NK-92 treated with Interleukin-12 subunit alpha and Interleukin-12 subunit beta, amount 100 ng/mL, for 24 hours (cell line): ENCODE measurements around the gene CD226.
"Not testable (repeated sequence)": the region's sequence is repeated elsewhere in the genome, so short reads cannot be mapped to it uniquely, and the experiment has no call there.

Source experiments
- DNase-seq: peaks from one replicate; lab custom pipeline; 2025; lab: John Stamatoyannopoulos, UW

The CD226 gene

DNA sequence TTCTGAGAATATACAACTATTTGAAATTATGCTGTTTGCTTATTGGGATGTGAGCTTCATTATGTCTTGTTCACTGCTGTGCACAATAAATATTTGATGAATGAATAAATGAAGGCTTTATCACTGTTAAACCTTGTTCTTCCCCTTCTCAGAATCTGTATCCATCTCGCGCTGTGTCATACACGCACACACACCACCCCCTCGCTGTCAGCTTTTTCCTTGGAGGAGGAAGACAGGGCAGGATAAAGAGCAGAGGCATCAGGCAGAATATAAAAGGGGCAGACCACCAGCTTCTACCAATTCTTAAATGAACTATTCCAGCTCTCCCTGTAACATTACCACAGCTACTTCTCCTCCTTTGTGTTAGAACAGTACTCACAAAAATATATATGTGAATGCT is 75.0 kb downstream of the CD226 start:
- no peak for DNase-seq

DNA sequence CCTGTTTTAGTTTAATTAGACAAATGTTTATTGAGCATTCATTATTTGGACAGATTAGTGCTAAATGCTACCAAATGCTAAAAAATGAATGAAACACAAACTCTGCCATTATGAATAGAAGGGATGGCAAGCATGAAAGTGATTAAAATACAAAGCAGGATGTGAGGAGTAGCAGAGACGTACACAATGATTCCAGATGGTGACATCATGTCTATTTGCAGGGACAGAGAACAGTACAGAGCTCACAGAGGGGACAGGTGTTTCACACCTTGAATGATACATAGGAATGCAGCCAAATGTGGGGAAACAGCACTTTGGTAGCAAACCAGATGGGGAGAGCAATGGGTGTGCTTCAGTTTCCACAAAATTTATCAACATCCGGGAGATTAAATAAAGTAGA is 76.3 kb downstream of the CD226 start:
- DNase-seq = no peak

DNA sequence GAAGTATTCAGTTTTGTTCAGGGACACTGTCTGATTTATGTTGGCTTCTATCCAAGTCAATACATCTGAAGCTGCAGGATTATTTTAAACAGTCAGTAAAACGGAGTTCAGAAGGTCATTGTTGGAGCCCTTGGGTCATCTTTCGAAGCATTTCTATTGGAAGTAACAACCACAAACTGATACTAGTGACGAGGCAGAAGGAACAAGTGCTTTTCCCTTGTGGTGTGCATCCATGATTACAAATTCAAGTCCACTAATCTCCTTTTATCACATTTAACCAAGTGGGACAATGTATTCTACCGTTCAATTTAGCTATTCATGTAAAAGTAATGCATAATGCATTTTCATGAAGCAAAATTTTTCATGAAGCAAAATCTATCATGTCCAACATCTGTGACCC is 76.9 kb downstream of the CD226 start:
- DNase-seq = no peak

DNA sequence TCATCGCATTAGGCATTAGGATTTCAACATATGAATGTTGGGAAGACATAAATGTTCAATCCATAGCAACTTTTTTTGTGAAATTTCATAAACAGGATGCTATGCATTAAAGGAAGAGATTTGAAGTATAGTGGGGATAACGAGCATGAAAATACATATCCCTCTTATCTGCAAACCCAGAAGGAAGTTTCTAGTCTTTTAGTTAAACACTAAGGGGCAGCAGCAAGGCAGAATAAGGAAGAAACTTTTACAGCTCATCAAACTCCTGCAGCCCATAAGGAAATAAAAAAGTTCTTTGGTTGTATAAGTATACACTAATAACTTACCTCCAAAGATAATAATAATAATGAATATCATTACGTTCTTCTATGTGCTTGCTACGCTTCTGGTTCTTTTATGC is 81.5 kb downstream of the CD226 start:
- no peak for DNase-seq

DNA sequence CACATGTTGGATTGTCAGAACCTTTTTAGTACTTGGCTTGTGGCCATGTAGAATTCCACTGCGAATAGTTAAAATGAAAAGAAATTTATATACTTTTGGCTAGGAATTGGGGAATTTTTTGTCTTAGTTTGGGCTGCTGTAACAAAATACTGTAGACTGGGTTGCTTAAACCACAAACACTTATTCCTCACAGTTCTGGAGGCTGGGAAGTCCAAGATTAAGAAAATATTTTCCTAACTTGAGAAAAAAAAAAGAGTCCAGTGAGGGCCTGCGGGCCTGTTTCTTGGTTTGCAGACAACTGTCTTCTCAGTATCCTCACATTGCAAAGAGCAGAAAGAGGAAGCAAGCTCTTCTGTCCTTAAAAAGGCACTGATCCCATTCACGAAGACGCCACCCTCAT is 81.9 kb downstream of the CD226 start:
- no peak for DNase-seq

DNA sequence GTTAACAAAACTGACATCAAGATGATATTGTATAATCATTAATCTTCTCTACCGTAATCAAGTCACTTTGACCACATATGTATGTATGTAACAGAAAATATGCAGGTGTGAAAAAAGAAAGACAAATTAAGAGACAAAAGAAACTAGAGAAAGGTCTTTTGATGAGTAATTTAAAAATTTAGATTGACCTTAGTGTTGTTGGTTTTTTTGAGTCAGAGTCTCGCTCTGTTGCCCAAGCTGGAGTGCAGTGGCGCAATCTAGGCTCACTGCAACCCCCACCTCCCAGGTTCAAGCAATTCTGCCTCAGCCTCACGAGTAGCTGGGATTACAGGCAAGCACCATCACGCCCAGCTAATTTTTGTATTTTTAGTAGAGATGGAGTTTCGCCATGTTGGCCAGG is 82.9 kb downstream of the CD226 start:
- DNase-seq = peak; percentile 1

DNA sequence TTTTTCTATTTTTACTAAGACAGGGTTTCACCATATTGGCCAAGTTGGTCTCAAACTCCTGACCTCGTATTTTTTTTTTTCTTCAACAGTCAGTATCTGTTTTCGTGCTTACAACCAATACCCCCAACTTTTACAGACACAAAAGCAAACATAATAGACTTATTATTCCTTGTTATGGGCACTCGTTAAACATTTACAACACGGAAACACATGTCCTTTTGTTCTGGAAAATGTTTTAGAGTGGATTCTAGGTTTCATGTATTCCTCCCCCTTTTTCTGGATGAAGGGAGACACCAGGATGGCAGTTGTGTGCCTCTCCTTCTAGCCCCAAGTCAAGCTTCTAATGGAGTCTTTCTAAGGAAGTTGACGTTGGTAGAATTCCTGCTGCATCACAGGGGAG is 88.8 kb downstream of the CD226 start:
- no peak for DNase-seq

DNA sequence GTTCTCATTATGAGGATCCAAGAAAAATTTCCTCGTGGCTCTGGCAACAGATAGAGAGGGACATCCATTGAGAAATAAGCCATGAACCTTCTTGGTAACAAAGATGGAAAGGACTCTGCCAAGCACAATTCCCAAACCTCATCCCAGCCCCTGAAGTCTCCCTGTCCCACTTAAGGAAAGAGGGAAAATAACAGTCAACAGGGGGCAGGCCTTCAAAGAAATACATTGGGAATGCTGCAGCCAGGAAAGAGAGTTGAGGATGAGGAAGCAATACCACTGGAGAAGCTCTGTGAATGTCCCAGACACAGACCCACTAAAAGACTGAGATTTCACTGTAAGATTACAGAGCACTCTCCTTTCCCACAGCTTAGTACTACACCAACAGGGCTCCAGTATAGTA is 93.2 kb downstream of the CD226 start:
- DNase-seq = no peak

DNA sequence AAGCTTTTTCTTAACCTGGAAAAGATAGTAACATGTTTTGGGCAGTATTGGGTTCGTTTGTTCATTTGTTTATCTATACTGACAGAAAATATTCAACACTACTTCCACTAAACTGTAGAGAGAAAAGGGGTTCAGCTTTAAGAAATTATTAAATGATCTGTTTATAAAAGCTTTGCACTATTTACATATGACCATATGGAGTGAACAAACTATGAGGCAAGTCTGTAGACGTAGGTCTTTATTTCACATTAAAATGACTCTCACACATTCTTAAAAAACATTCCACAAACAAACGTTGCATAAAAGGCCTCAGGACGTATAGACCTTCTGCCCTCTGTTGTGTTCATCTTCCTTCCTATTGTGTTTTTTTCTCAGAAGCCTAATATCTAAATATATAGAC is 94.6 kb downstream of the CD226 start:
- DNase-seq = no peak

DNA sequence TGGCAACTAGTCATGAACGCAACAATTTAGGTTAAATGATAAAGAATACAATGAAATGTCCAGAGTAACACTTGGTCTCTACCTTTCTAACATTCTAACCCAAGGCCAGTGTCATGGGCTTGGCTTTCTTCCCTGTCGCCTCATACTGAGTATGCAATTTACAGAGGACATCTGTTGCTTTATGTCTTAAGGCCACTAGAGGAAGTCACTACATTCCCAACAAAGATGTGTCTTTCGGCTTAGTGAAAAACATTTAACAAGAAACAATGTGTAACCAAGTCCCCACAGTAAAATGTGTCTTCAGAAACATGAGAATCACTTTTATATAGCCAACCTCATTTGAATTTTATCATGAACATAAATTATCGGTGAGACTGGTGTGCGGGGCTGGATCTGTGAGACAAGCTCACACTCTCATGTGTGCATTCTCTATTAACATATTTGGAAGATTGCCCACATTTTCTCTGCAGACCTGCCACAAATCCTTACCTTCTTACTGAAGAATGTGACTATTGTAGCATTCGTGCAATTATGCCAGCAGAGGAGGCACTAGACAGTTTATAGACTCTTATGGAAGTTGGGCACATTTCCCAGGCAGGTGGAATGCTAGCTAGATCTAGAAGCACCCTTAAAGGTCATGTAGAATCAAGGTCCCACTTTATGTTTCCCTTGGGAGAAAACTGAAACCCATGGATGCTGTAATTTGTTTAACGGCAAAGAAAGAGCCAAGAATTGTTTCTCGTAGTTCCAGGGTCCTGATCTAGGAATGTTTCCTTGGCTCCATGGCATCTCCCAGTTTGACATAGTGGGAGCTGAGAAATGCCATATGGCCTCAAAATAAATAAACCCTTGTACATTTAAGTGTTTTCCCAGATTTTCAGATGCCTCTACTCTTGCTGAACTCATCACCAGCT is 101.8 kb downstream of the CD226 start:
- DNase-seq = no peak

DNA sequence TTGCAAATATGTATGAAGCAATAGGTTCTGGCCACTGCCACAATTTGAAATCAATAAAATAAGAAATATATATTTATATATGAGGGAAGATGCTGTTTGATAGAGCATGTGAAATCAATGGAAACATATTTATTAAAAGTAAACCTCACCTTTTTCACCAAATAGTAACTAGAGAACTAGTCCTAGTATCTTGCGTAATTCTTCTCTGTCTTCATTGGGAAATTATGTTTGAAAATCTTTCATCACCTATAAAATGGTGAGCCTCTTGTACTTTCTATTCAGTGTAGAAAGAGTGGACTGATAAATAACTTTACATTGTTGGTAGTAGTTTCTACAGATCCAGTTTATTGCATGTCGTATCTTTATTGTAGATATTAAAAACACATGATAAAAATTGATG is 103.0 kb downstream of the CD226 start:
- no peak for DNase-seq

DNA sequence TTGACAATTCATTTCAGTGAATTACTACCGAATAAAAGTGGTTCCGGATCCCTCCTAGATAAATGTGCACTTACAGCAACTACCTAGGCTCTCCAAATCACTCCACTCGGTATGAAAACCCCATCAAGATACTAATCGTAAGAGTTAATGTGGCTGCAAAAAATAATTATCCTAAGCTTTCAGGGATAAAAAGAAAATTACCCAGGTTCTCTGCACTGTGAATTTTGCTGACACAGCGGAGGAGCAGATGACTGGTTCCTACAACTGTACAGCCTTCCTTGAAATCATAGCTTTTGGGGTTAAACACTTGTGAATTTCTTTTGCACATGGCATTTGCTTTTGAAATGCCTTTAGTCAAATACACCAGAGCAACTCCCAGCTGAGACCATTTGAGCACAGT is 104.7 kb downstream of the CD226 start:
- no peak for DNase-seq

DNA sequence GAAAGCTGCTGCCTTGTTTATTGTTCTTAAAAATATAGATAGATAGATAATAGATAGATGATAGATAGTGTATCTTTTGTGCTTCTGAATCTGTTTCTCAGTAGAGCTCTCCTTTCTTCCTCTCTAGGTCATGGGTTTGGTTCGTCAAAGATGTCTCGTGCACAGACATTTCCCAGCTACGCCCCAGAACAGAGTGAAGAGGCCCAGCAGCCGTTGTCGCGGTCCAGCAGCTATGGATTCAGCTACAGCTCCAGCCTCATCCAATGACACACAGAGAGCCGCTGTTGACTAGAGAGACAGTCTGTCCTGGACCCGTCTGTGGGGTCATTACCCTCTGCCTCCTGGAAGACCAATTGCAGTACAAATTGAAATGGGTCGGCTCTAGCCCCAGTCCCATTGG is 106.6 kb downstream of the CD226 start:
- DNase-seq = no peak

DNA sequence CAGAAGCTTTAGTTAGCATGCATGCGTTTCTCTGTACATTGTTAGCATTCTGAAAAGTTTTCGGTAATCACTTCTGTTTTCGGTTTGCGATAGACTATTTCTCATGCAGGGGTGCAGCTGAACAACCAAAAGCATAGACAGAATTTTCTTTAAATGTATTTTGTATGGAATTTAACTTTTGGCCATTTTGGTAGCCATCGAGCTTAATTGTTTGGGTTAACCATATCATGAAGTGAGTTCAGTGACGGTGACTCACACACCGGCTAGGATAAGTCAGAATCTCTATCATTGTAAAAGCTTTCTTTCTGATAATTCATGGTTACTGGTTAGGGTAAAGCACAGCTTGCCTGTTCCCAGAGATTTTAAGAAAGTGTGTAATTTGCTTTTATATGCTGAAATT is 107.2 kb downstream of the CD226 start:
- DNase-seq = no peak

DNA sequence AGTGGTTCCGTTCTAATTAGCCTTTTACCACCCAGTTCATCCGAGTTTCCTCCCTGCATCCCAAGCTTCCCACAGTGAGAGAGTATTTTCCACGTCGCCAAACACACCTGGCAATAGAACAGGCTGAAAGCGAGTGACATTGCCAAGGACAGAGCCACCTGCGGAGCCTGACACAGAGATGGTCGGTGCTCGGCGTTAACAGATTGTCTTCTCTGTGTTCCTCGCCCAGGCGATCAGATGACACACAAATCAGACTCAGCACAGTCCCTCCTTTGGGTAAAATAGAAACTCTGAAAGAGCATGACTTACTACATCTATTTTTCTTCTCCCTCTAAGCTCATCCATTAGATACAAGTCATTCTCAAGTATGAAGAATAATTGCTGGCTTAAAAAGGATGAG is 107.7 kb downstream of the CD226 start:
- no peak for DNase-seq

DNA sequence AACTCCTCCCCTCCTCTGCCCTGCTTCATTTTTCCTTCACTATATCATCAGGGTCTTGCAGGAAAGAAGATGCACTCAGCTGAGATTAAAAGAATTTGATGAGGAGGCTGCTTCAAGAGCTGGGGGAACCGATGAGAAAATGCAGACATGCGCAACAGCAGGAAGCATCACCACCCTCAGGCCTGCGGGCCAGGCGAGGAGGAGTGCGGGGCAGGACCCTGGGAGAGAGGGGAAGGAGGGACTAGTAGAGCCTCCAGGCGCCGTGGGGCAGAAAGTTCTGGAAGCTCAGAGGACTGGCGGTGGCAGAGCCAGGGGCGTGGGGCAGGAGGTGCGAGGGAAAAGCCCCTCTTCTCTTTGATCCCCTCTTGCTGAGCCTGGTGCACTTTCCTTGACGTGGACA is 108.2 kb downstream of the CD226 start:
- no peak for DNase-seq

DNA sequence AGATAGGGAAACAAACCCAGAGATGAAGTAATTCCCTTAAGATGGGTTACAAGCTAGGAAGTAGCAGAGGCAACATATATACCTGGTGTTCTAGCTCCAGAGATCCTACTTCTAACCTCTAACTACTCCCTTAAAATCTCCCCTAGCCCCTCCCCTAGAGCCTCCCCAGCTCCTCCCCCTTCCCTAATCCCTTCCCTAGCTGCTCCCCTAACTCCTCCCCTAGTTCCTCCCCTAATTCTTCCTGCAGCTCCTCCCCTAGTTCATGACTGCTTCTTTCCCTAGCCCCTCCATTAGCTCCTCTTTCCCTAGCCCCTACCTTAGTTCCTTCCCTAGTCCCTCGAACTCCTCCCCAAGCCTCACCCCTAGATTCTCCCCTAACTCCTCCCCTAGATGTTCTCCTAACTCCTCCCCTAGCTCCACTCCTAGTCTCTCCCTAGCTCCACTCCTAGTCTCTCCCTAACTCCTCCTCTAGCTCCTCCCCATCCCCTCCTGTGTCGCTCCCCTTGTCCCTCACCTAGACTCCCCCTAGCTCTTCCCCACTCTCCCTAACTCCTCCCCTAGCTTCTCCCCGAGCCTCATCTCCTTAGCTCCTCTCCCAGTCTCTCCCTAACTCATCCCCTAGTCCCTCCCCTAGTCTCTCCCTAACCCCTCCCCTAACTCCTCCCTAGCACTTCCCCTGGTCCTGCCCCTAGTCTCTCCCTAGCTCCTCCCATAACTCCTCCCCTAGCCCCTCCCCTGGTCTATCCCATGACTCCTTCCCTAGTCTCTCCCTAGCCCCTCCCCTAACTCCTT is 108.9 kb downstream of the CD226 start:
- no peak for DNase-seq

DNA sequence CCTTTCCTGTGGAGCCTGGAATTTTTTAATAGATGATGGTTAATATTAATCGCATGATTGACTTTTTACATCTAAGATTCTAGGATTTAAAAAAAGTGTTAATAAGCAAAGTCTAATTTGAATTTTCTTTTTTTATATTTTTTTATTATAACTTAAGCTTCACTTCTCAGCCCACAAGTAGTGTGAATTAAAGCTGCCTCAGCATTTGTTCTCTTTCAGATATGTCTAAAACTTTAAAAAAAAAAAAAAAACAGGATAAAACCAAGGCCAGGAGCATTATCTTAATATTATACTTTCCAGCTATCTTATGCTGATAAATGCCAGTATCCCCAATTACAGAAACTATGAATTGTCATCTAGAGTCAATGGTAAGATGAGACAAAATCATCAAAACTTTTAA is 109.7 kb downstream of the CD226 start:
- DNase-seq = no peak

DNA sequence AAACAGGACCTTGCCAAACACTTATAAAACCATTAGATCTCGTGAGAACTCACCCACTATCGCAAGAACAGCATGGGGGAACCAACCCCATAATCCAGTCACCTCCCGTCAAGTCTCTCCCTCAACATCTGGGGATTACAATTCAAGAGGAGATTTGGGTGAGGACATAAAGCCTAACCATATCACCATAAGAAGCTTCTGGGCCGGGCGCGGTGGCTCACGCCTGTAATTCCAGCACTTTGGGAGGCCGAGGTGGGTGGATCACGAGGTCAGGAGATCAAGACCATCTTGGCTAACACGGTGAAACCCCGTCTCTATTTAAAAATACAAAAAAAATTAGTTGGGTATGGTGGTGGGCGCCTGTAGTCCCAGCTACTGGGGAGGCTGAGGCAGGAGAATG is 112.7 kb downstream of the CD226 start:
- DNase-seq = not testable (repeated sequence)

DNA sequence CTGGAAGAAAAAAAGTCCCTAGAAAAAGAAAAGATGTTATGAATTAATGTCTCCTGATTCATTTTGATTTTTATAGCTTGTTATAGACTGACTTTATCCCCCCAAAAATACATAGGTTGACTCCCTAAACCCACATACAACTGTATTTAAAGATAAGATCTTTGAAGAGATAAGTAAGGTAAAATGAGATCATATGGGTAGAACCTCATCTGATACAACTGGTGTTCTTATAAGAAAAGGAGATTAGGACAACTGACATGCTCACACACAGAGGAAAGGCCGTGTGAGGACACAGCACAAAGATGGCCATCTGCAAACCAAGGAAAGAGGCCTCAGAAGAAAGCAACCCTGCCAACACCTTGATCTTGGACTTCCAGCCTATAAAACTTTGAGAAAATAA is 117.5 kb downstream of the CD226 start:
- DNase-seq = no peak

DNA sequence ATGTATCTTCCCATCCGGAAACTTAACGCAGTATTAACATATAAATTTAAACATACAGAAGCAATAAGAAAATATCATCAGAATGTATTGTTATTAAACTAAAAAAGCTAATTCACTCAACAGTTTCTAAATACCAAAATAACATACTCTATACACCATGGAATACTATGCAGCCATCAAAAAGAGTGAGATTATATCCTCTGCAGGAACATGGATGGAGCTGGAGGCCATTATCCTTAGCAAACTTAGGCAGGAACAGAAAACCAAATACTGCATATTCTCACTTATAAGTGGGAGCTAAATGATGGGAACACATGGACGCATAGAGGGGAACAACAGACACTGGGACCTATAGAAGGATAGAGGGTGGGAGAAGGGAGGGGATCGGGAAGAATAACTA is 127.1 kb downstream of the CD226 start:
- DNase-seq = no peak

DNA sequence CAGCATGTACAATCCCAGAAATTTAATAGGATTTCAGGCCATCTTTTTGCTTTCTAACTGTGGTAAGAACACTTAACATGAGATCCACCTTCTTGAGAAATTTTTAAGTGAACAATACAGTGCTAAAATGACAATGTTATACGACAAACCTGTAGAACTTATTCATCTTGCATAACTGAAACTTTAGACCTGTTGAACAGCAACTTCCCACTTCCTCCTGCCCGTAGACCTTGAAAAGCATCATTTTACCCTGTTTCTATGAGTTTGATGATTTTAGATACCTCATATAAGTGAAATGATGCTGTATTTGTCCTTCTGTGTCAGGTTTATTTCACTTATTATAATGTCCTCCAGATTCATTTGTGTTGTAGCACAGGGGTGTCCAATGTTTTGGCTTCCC is 128.2 kb downstream of the CD226 start:
- DNase-seq = no peak

DNA sequence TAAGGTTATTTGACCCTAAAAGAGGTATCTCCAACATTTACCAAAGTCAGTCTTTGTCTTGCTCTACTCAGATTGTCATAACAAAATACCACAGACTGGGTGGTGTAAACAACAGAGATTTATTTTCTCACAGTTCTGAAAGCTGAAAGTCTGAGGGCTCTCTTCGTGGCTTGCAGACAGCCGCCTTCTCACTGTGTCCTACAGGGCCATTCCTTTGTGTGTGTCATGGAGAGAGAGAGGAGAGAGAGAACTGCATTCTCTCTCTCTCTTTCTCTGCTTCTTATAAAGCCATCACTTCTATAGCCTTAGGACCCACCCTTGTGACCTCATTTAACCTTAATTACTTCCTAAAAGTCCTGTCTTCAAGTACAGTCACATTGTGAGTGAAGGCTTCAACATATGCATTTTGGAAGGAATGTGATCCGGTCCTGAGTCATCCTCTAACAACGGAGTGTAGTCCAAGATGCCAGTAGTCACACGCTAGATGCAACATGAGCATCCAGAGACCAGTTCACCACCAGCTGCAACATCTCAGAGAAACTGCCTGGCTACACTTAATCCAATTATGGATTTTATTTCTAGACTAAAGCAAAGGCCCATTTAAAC is 130.2 kb downstream of the CD226 start:
- DNase-seq = no peak
